ENCODE measurements around the gene NPB. TPM values are rescaled to one million over a fixed set of nuclear protein-coding genes. Genes with fewer than 3 reads are reported as not detected.

The NPB gene
- total RNA-seq, 1 experiment from 2014 or later = 2.4 TPM

DNA sequence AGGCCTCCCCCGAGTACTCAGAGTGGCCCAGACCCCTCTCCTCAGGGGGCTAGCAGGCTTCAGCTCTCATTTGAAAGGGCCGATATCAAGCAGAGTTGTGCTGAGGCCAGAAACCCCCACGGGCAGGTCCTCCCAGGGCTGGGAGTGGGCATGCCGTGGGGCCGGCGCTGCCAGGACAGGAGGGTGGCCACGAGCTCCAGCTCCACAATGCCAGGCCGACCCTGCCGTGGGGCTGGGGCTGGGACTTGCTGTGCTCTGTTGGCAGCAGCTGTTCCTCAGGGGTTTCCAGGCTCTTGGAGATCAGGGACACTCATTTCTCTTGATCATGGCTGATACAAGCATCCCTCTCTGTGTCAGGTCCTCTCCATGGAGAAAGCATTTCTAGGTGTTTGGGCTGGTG, 3.2 kb upstream of the NPB start:
- DNase-seq (ENCODE audit: low spot score) = no peak

- DNase-seq (ENCODE audit: low spot score) = no peak
Measured at GRCh38 chr17:81899514-81900166, 2.4 kb upstream of the NPB start.

DNA sequence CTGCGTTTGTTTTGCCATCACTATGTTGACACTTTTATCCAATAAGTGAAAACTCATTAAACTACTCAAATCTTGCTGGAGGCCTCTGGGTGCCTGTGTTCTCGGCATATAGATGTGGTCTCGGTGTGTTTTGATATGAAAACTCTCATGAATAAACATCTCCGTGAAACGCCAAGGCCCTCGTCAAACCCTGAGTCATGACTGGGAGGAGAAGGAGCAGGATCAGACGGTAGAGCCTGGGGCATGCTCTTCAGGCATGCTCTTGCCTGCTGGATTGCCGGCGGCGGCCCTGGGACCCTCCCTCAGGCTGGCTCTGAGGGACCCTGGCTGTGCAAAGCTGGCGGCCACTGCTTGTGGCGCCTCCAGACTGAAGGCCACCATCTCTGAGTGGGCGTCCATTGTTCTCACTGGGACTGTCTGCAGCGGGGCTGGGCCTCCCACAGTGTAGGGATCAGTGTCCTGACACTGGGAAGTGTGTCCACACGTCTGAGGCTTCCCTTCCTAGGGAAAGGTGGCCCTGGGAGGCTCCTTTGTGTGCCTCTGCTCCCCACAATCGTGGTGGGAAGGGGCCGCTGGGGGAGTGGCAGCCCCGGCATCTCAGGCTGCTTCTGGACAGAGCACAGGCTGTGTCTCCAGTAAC, 1.7 kb upstream of the NPB start:
- DNase-seq (ENCODE audit: low spot score) = no peak

- no peak for DNase-seq (ENCODE audit: low spot score)
Measured at GRCh38 chr17:81901167-81902022, 643 bp upstream of the NPB start.

DNA sequence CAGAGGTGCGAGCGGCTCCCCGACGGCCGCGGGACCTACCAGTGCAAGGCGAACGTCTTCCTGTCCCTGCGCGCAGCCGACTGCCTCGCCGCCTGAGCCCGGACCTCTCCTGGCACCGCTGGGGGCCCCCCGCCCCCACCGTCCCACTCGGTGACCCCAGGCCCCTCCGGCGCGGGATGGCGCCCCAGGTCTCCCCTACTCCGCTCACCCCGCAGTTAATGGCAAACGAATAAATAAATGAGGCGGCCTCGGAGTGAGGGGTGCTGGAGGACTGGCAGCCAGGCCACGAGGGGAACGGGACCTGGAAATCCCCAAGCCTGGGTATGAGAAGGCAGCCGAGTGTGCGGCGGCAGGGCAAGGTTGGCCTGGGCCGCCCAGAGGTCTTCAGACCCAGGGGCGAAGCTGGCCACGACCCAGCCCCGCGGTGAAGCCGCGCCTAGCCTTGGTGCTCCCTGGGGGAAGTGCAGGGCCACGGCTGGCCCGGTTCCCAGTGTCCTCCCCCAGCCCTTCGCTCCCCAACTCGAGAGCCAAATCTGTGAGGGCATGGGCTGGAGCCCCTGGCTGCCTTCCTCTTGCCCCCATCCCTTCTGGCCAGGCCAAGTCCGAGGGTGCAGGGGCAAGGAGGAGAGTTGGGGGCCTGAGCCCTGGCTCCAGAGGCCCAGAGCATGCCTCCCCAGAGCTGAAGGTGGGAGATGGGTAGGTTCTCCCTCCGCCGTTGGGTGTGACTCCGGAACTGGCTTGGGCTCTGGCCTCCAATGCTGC, 796 bp downstream of the NPB start:
- DNase-seq (ENCODE audit: low spot score) = no peak

- DNase-seq (ENCODE audit: low spot score) = no peak
Measured at GRCh38 chr17:81903415-81903831, 1.4 kb downstream of the NPB start.

- no peak for DNase-seq (ENCODE audit: low spot score)
Measured at GRCh38 chr17:81903896-81904599, 2.0 kb downstream of the NPB start.

DNA sequence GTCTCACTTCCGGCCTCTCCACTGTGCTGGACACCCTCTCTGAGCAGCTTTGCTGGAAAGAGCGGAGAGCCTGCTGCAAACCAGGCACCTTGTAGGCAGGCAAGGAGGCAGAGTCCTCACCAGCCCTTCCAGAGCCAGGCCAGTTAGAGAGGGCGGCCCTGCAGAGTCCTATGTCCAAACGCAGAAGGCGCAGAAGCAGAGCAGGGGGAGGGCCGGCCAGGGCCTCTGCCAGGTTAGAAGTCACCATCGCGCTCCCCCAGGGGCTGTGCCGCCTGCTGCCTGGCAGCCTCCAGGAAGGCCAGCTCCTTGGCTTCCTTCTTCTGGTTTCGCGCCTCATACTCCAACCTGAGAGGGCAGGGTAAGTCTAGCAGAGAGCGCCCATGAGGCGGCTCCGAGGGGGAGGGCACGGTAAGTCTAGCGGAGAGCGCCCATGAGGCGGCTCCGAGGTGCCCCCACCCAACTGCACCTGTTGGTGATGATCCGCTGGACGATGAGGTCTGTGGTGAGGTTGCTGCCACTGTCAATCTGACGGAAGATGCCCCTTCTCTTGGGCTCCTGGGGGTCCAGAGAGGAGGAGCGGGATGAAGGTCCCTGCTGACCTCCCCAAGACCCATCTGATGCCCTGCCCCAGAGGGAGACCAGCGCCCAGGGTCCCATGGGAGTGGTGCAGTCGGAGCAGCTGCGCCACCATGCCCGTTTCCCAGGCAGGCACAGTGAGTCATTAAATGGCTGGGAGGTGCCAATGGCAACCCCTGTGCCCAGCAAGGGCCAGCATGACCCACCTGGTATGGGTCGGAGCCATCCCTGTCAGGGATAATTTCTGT, 2.8 kb downstream of the NPB start:
- no peak for DNase-seq (ENCODE audit: low spot score)

GRCh38 chr17:81905424-81905875, 3.4 kb downstream of the NPB start:
- no peak for DNase-seq (ENCODE audit: low spot score)

- no peak for DNase-seq (ENCODE audit: low spot score)
Measured at GRCh38 chr17:81905993-81906392, 4.0 kb downstream of the NPB start.

- DNase-seq (ENCODE audit: low spot score) = no peak
Measured at GRCh38 chr17:81906476-81907218, 4.6 kb downstream of the NPB start.

GRCh38 chr17:81907219-81908145, 5.4 kb downstream of the NPB start:
- DNase-seq (ENCODE audit: low spot score) = no peak

DNA sequence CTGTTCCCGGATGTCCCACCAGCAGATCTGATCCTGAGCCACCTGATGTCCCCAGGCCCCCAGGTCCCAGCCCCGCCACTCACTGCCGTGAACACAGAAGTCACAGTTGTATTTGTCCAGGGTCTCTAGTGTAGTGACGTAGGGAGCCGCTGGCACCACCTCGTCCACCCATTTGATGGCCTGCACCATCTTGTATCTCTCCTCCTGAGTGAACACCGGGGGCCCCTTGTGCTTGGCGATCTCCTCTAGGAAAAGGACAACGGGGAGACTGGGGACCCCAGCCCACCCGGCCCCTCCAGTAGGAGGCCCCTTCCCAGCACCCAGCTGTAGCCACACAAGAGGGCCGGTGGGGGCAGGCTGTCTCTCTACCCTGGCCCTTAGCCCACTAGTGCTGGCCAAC, 6.8 kb downstream of the NPB start:
- DNase-seq (ENCODE audit: low spot score) = no peak

- no peak for DNase-seq (ENCODE audit: low spot score)
Measured at GRCh38 chr17:81909231-81909630, 7.2 kb downstream of the NPB start.

DNA sequence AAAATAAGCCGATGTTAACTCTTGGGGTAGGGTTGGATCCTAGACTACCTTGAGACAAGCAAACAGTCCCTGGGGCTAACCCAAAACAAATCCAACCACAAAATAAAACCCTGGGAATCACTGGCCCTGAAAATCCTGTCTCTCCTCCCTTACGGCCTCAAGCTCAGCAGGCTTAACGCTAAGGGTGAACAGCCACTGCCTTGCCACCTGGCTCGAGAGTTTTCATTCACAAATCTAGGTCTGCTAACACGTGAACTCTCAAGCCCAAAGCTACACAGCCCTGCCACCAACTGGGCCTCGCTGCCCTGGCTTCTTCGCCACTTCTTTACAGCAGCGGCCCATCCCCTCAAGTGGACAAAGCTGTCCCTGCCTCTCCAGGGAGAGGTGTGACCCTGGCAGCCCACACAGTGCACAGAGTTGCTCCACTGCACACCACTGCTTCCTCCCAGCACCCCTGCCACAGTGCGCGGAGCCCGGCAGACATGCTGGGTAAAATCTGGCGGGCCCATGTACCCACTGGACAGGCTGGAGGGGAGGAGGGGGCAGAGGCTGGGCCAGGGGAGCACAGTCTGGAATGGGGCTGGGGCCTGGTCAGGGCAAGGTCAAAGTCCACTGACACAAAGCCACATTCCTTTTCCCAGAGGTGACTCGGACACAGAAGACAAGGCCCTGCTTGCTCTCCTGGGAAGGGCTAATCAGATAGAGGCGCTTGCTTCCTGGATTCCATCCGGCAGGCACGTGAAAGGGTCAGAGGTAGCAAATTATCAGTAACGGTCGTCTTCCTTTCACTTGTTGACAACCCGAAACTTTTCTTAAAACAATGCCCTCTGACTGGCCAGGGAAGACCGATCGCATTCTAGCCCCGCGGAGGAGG, 8.2 kb downstream of the NPB start:
- DNase-seq (ENCODE audit: low spot score) = peak; percentile 40

DNA sequence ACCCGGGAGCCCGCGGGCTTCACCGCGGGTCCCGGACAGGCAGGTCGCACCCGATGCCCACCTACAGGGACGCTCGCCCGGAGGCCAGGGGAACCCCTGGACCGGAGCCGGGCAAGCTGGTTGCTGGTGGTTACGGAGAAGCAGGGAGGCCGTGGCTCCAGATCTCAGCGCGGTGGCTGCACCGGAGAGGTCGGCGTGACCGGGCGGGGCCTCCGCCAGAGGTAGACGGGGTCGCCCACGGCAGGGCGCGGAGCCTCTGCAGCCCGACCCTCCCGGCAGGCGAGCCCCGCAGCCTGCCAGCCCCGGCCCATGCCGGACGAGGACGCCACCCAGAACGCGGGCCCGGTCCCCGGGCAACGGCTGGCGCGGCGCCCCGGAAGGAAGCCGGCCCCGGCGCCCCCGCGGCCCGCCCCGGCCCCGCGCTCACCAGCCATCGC, 8.8 kb downstream of the NPB start:
- DNase-seq (ENCODE audit: low spot score) = no peak

GRCh38 chr17:81911277-81911961, 9.4 kb downstream of the NPB start, which contains the start of gene PCYT2:
TSS of gene PCYT2 (minus strand) at chr17:81911399. CDS start at chr17:81911355, 44 bp downstream.
- DNase-seq (ENCODE audit: low spot score) = peak; percentile 92

Data from HT-29 (cell line).